HepG2 (cell line): ENCODE results near the gene SYT11. TPM values are rescaled to one million over a fixed set of nuclear protein-coding genes. Genes with fewer than 3 reads are reported as not detected.
A peak's percentile ranks its signal among the peaks of the same experiment; 100 is the strongest.

ENCODE experiments used
- FOXC1 ChIP-seq: sonication (generic); formaldehyde crosslinking; IDR thresholded peaks from 2 replicates; pipeline ENCODE4 v1.8.0; 2022; ENCODE audit warnings: mild to moderate bottlenecking, missing genetic modification reagents, borderline replicate concordance
- FOXO1 ChIP-seq: sonication (generic); formaldehyde crosslinking; IDR thresholded peaks from 2 replicates; pipeline ENCODE4 v1.4.0; 2020; ENCODE audit warnings: missing genetic modification reagents
- HCFC1 ChIP-seq: fragments of 150-350 bp; IDR thresholded peaks from 2 replicates; pipeline ENCODE4 v1.6.1; 2014; ENCODE audit warnings: low read depth, low read length
- HDAC1 ChIP-seq: sonication (generic); formaldehyde crosslinking; IDR thresholded peaks from 2 replicates; pipeline ENCODE4 v1.5.1; 2020; ENCODE audit warnings: mild to moderate bottlenecking, missing genetic modification reagents
- KDM3A ChIP-seq: IDR thresholded peaks from 2 replicates; pipeline ENCODE4 v1.6.1; 2018; ENCODE audit warnings: low read depth, missing compliant biosample characterization
- PAF1 ChIP-seq: IDR thresholded peaks from 2 replicates; pipeline ENCODE4 v1.6.1; 2016; ENCODE audit warnings: missing genetic modification reagents, missing compliant biosample characterization
- RBM39 ChIP-seq: fragments of 200-400 bp; formaldehyde crosslinking; IDR thresholded peaks from one replicate; pipeline ENCODE4 v1.6.1; 2018; ENCODE audit warnings: antibody characterized with exemption, mild to moderate bottlenecking, low read depth, low read length; ENCODE audit not compliant: poor library complexity, severe bottlenecking
- REST ChIP-seq, 2 experiments: IDR thresholded peaks; 2 replicates each; pipeline ENCODE4 v1.6.1; 2011 to 2012; ENCODE audit warnings: low read length in 2 of 2, borderline replicate concordance in 1 of 2, low read depth in 1 of 2, mild to moderate bottlenecking in 1 of 2, moderate library complexity in 1 of 2
- SIN3A ChIP-seq: IDR thresholded peaks from 2 replicates; pipeline ENCODE4 v1.6.1; 2011; ENCODE audit warnings: low read depth, mild to moderate bottlenecking, control low read depth, low read length, borderline replicate concordance
- SMAD3 ChIP-seq: sonication (generic); formaldehyde crosslinking; IDR thresholded peaks from 2 replicates; pipeline ENCODE4 v1.4.0; 2020; ENCODE audit warnings: missing genetic modification reagents
- SPEN ChIP-seq: sonication (generic); formaldehyde crosslinking; IDR thresholded peaks from 2 replicates; pipeline ENCODE4 v1.5.1; 2020; ENCODE audit warnings: low read depth, mild to moderate bottlenecking, missing genetic modification reagents
- SRSF4 ChIP-seq: fragments of 200-400 bp; formaldehyde crosslinking; IDR thresholded peaks from one replicate; pipeline ENCODE4 v1.6.1; 2018; ENCODE audit warnings: mild to moderate bottlenecking, low read depth, low read length, moderate library complexity; ENCODE audit not compliant: poor library complexity, severe bottlenecking
- TOE1 ChIP-seq: sonication (generic); formaldehyde crosslinking; IDR thresholded peaks from 2 replicates; pipeline ENCODE4 v1.4.0; 2020; ENCODE audit warnings: mild to moderate bottlenecking, missing genetic modification reagents
- ZBTB43 ChIP-seq: sonication (generic); formaldehyde crosslinking; conservative IDR thresholded peaks from 2 replicates; pipeline ENCODE4 v1.4.0; 2020; ENCODE audit warnings: missing genetic modification reagents
- ZNF160 ChIP-seq: sonication (generic); formaldehyde crosslinking; IDR thresholded peaks from 2 replicates; pipeline ENCODE4 v1.8.0; 2022; ENCODE audit warnings: mild to moderate bottlenecking, inconsistent platforms, missing genetic modification reagents
- ZNF17 ChIP-seq: sonication (generic); formaldehyde crosslinking; IDR thresholded peaks from 2 replicates; pipeline ENCODE4 v1.5.0; 2020; ENCODE audit warnings: mild to moderate bottlenecking, missing genetic modification reagents
- ZNF274 ChIP-seq: sonication (generic); formaldehyde crosslinking; IDR thresholded peaks from 2 replicates; pipeline ENCODE4 v1.5.1; 2020; ENCODE audit warnings: mild to moderate bottlenecking, missing genetic modification reagents
- ZNF317 ChIP-seq: sonication (generic); formaldehyde crosslinking; IDR thresholded peaks from 2 replicates; pipeline ENCODE4 v1.5.0; 2020; ENCODE audit warnings: mild to moderate bottlenecking, missing genetic modification reagents
- ZNF484 ChIP-seq: sonication (generic); formaldehyde crosslinking; IDR thresholded peaks from 2 replicates; pipeline ENCODE4 v1.5.1; 2020; ENCODE audit warnings: mild to moderate bottlenecking, low read depth, missing genetic modification reagents, borderline replicate concordance
- ZNF768 ChIP-seq: sonication (generic); formaldehyde crosslinking; IDR thresholded peaks from 2 replicates; pipeline ENCODE4 v1.4.0; 2020; ENCODE audit warnings: missing genetic modification reagents
- polyA plus RNA-seq, 8 experiments: library from polyadenylated mRNA; depleted of rRNA in 3 of 8; stranded (reverse) in 7 of 8; unstranded in 1 of 8; fragments of >200 nt; fragmentation: Illumina TruSeq in 4 of 8; extraction: Trizol in 4 of 8; gene quantifications; 2 replicates each; pipeline versions ENCODE4 v1.2.1 to v1.2.3, GENCODE V29; 2011 to 2016; ENCODE audit warnings: low read depth in 4 of 8, missing spikeins in 1 of 8, mixed read lengths in 1 of 8; ENCODE audit not compliant: insufficient read depth in 1 of 8
- total RNA-seq, 5 experiments: library from RNA; depleted of rRNA; stranded (reverse); fragments of >200 nt; fragmentation: Illumina TruSeq; extraction: Trizol; gene quantifications; 2 replicates each; pipeline ENCODE4 v1.2.3, GENCODE V29; 2016; ENCODE audit warnings: low read depth in 1 of 5
- TF ChIP-seq, protein P1 (sequence below): IDR thresholded peaks from 2 replicates; pipeline ENCODE4 v1.6.1; 2016; ENCODE audit warnings: missing compliant biosample characterization, missing genetic modification reagents, borderline replicate concordance

The SYT11 gene
- total and polyA plus RNA-seq, 2 of the 13 experiments (the other 11 are each of a cell fraction or from before 2014, with no cell fraction given): 0.22 to 0.59 TPM

GRCh38 chr1:155911156-155912055, 52.0 kb downstream of the SYT11 start, which contains the start of gene RIT1 (continued):
- TF ChIP-seq, protein P1, sequence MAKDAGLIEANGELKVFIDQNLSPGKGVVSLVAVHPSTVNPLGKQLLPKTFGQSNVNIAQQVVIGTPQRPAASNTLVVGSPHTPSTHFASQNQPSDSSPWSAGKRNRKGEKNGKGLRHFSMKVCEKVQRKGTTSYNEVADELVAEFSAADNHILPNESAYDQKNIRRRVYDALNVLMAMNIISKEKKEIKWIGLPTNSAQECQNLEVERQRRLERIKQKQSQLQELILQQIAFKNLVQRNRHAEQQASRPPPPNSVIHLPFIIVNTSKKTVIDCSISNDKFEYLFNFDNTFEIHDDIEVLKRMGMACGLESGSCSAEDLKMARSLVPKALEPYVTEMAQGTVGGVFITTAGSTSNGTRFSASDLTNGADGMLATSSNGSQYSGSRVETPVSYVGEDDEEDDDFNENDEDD: no peak
- TF ChIP-seq REST (IDR thresholded peaks at IDR 0.05; ENCODE audit: borderline replicate concordance in 1 of 2, low read depth in 1 of 2, low read length in 2 of 2): peak in 1 of 2 experiments; percentile 25; a peak in 1 of 4 replicates
- no peak for TF ChIP-seq ZNF484 (CRISPR knock-in tag)
- 0 out of 2 replicates have a peak, but pooled peaks have one; percentile 18 for TF ChIP-seq ZNF768
- TF ChIP-seq PAF1 (CRISPR knock-in tag): peak; percentile 74; the same call in 1 of the 2 replicates
- no peak for TF ChIP-seq TOE1
- TF ChIP-seq FOXC1: no peak
- no peak for TF ChIP-seq ZNF317 (CRISPR knock-in tag)
- 0 out of 2 replicates have a peak, but pooled peaks have one; percentile 36 for TF ChIP-seq FOXO1 (CRISPR knock-in tag)
- TF ChIP-seq HCFC1: no peak
- peak; percentile 42; the same call in 1 of the 2 replicates for TF ChIP-seq HDAC1
- TF ChIP-seq SMAD3 (CRISPR knock-in tag): 0 out of 2 replicates have a peak, but pooled peaks have one; percentile 22
- no peak for TF ChIP-seq ZBTB43 (CRISPR knock-in tag)
- 0 out of 2 replicates have a peak, but pooled peaks have one; percentile 10 for TF ChIP-seq ZNF160 (CRISPR knock-in tag)
- 0 out of 2 replicates have a peak, but pooled peaks have one; percentile 29 for TF ChIP-seq KDM3A
- peak; percentile 61 for TF ChIP-seq SPEN (CRISPR knock-in tag)
- peak; percentile 60; the same call in 1 of the 2 replicates for TF ChIP-seq SIN3A
- TF ChIP-seq ZNF274 (CRISPR knock-in tag): no peak
- TF ChIP-seq RBM39: peak; percentile 52
- no peak for TF ChIP-seq SRSF4
- TF ChIP-seq ZNF17 (CRISPR knock-in tag): no peak
